Measurements from ENCODE around the gene SLC39A10.

SLC39A10 gene

GRCh38 chr2:195730912-195731311 is 73.9 kb downstream of the SLC39A10 start:
- Histone ChIP-seq H2AK5ac (ENCODE audit: low read depth, low read length) (no peak overlapping the region), H3K27ac (replicated peaks; ENCODE audit: low read length) (no peak overlapping the region), H3K4ac (ENCODE audit: low read length) (no peak overlapping the region), H3K79me1 (ENCODE audit: low read depth, low read length) (no peaks in the 10 kb centered on the region), H3K27me3 (ENCODE audit: control insufficient read depth in 3 of 3, insufficient read depth in 3 of 3, low read depth in 1 of 3, low read length in 3 of 3) (no peaks in the 10 kb centered on the region), H2BK5ac (ENCODE audit: low read length) (no peak overlapping the region), H3K36me3 (replicated peaks in 1 of 2; ENCODE audit: control insufficient read depth in 2 of 2, insufficient read depth in 2 of 2, low read length in 2 of 2) (peaks cover 10 to 72% of the 10 kb centered on the region in 2 donors), H2BK12ac (ENCODE audit: low read length) (no peak overlapping the region), H3K18ac (ENCODE audit: low read length) (no peak overlapping the region), H2AFZ (ENCODE audit: low read length) (no peak overlapping the region), H2BK15ac (ENCODE audit: low read length) (no peak overlapping the region), H2BK120ac (ENCODE audit: low read depth, low read length) (no peak overlapping the region), H3K4me3 (ENCODE audit: low read length in 2 of 2) (no peak overlapping the region), H3K23ac (ENCODE audit: low read depth, low read length, poor library complexity) (no peak overlapping the region), H3K4me2 (ENCODE audit: insufficient read depth, low read length, poor library complexity, severe bottlenecking) (no peak overlapping the region), H3K4me1 (ENCODE audit: control insufficient read depth in 2 of 2, insufficient read depth in 1 of 2, low read depth in 1 of 2, low read length in 2 of 2) (no peaks in the 10 kb centered on the region), H3K14ac (ENCODE audit: low read length) (no peak overlapping the region), H4K8ac (ENCODE audit: low read depth, low read length) (no peak overlapping the region), H4K91ac (ENCODE audit: low read depth, low read length, poor library complexity) (no peak overlapping the region), H3K9ac (ENCODE audit: low read depth, low read length, poor library complexity) (no peak overlapping the region), H3K9me3 (replicated peaks in 1 of 2; ENCODE audit: control insufficient read depth in 2 of 2, insufficient read depth in 1 of 2, low read depth in 1 of 2, low read length in 2 of 2) (no peaks in the 10 kb centered on the region)
- no CpG with 5 or more reads among the region's 3 CpGs for WGBS, 2 donors (ENCODE audit: extremely low coverage in 2 of 2, insufficient read length in 2 of 2, insufficient replicate concordance in 1 of 2)
- no peak for DNase-seq (ENCODE audit: low spot score)

DNA sequence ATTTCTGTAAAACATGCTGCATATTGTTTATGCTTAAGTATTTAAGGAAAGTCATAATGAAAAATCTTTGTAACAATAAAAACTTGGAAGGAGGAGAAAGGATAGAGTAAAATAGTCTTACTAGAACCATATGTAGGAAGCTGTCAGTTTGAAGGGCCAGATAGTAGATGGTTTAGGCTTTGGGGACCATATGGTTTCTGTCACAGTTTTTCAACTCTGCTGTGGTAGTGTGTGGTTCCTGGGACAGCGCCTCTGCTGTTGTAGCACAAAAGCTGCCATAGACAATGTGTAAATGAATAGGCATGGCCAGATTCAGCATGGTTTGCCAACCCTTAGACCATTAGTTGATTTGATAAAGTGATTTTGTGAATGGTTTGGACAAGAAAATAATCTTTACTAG is 75.5 kb downstream of the SLC39A10 start:
- H2BK120ac ChIP-seq (ENCODE audit: low read depth, low read length) = no peak overlapping the region
- H2AFZ ChIP-seq (ENCODE audit: low read length) = no peak overlapping the region
- no peak for DNase-seq (ENCODE audit: low spot score)
- no peak overlapping the region for H3K4me3 ChIP-seq (ENCODE audit: low read length in 2 of 2)
- H3K27ac ChIP-seq (replicated peaks; ENCODE audit: low read length) = no peak overlapping the region
- H3K4me2 ChIP-seq (ENCODE audit: insufficient read depth, low read length, poor library complexity, severe bottlenecking) = no peak overlapping the region
- H3K9me3 ChIP-seq (replicated peaks in 1 of 2; ENCODE audit: control insufficient read depth in 2 of 2, insufficient read depth in 1 of 2, low read depth in 1 of 2, low read length in 2 of 2) = no peaks in the 10 kb centered on the region
- H2BK15ac ChIP-seq (ENCODE audit: low read length) = no peak overlapping the region
- no CpG with 5 or more reads among the region's 1 CpG for WGBS, 2 donors (ENCODE audit: extremely low coverage in 2 of 2, insufficient read length in 2 of 2, insufficient replicate concordance in 1 of 2)
- no peak overlapping the region for H2BK12ac ChIP-seq (ENCODE audit: low read length)
- H3K14ac ChIP-seq (ENCODE audit: low read length) = no peak overlapping the region
- H3K4me1 ChIP-seq (ENCODE audit: control insufficient read depth in 2 of 2, insufficient read depth in 1 of 2, low read depth in 1 of 2, low read length in 2 of 2) = no peaks in the 10 kb centered on the region
- H3K27me3 ChIP-seq (ENCODE audit: control insufficient read depth in 3 of 3, insufficient read depth in 3 of 3, low read depth in 1 of 3, low read length in 3 of 3) = no peaks in the 10 kb centered on the region
- H3K79me1 ChIP-seq (ENCODE audit: low read depth, low read length) = no peaks in the 10 kb centered on the region
- no peak overlapping the region for H4K8ac ChIP-seq (ENCODE audit: low read depth, low read length)
- no peak overlapping the region for H3K23ac ChIP-seq (ENCODE audit: low read depth, low read length, poor library complexity)
- H3K9ac ChIP-seq (ENCODE audit: low read depth, low read length, poor library complexity) = no peak overlapping the region
- H3K36me3 ChIP-seq (replicated peaks in 1 of 2; ENCODE audit: control insufficient read depth in 2 of 2, insufficient read depth in 2 of 2, low read length in 2 of 2) = peaks cover 11 to 74% of the 10 kb centered on the region in 2 donors
- H2BK5ac ChIP-seq (ENCODE audit: low read length) = no peak overlapping the region
- no peak overlapping the region for H3K18ac ChIP-seq (ENCODE audit: low read length)
- H3K4ac ChIP-seq (ENCODE audit: low read length) = no peak overlapping the region
- H2AK5ac ChIP-seq (ENCODE audit: low read depth, low read length) = no peak overlapping the region
- no peak overlapping the region for H4K91ac ChIP-seq (ENCODE audit: low read depth, low read length, poor library complexity)

- no peak overlapping the region for H4K91ac ChIP-seq (ENCODE audit: low read depth, low read length, poor library complexity)
- no peak overlapping the region for H2BK12ac ChIP-seq (ENCODE audit: low read length)
- H3K14ac ChIP-seq (ENCODE audit: low read length) = no peak overlapping the region
- no peak overlapping the region for H3K23ac ChIP-seq (ENCODE audit: low read depth, low read length, poor library complexity)
- H3K27me3 ChIP-seq (ENCODE audit: control insufficient read depth in 3 of 3, insufficient read depth in 3 of 3, low read depth in 1 of 3, low read length in 3 of 3) = no peaks in the 10 kb centered on the region
- no peak for DNase-seq (ENCODE audit: low spot score)
- peaks cover 12 to 63% of the 10 kb centered on the region in 2 donors for H3K36me3 ChIP-seq (replicated peaks in 1 of 2; ENCODE audit: control insufficient read depth in 2 of 2, insufficient read depth in 2 of 2, low read length in 2 of 2)
- H3K79me1 ChIP-seq (ENCODE audit: low read depth, low read length) = no peaks in the 10 kb centered on the region
- H2BK120ac ChIP-seq (ENCODE audit: low read depth, low read length) = no peak overlapping the region
- H3K18ac ChIP-seq (ENCODE audit: low read length) = no peak overlapping the region
- H3K9me3 ChIP-seq (replicated peaks in 1 of 2; ENCODE audit: control insufficient read depth in 2 of 2, insufficient read depth in 1 of 2, low read depth in 1 of 2, low read length in 2 of 2) = no peaks in the 10 kb centered on the region
- H2BK5ac ChIP-seq (ENCODE audit: low read length) = no peak overlapping the region
- H3K27ac ChIP-seq (replicated peaks; ENCODE audit: low read length) = no peak overlapping the region
- H2BK15ac ChIP-seq (ENCODE audit: low read length) = no peak overlapping the region
- no peak overlapping the region for H3K4ac ChIP-seq (ENCODE audit: low read length)
- H3K4me3 ChIP-seq (ENCODE audit: low read length in 2 of 2) = no peak overlapping the region
- no peak overlapping the region for H2AFZ ChIP-seq (ENCODE audit: low read length)
- H4K8ac ChIP-seq (ENCODE audit: low read depth, low read length) = no peak overlapping the region
- H3K9ac ChIP-seq (ENCODE audit: low read depth, low read length, poor library complexity) = no peak overlapping the region
- no peak overlapping the region for H2AK5ac ChIP-seq (ENCODE audit: low read depth, low read length)
- H3K4me2 ChIP-seq (ENCODE audit: insufficient read depth, low read length, poor library complexity, severe bottlenecking) = no peak overlapping the region
- no peaks in the 10 kb centered on the region for H3K4me1 ChIP-seq (ENCODE audit: control insufficient read depth in 2 of 2, insufficient read depth in 1 of 2, low read depth in 1 of 2, low read length in 2 of 2)
Measured at GRCh38 chr2:195733831-195734230, 76.8 kb downstream of the SLC39A10 start.

GRCh38 chr2:195734395-195734794 is 77.4 kb downstream of the SLC39A10 start:
- H3K36me3 ChIP-seq (replicated peaks in 1 of 2; ENCODE audit: control insufficient read depth in 2 of 2, insufficient read depth in 2 of 2, low read length in 2 of 2) = peaks cover 10 to 59% of the 10 kb centered on the region in 2 donors
- WGBS, 2 donors (ENCODE audit: extremely low coverage in 2 of 2, insufficient read length in 2 of 2, insufficient replicate concordance in 1 of 2) = 100% methylated on average over 1 of the region's 6 CpGs
- H4K8ac ChIP-seq (ENCODE audit: low read depth, low read length) = no peak overlapping the region
- H2AK5ac ChIP-seq (ENCODE audit: low read depth, low read length) = no peak overlapping the region
- no peak overlapping the region for H2BK15ac ChIP-seq (ENCODE audit: low read length)
- H3K18ac ChIP-seq (ENCODE audit: low read length) = no peak overlapping the region
- no peak overlapping the region for H2AFZ ChIP-seq (ENCODE audit: low read length)
- DNase-seq (ENCODE audit: low spot score) = no peak
- H3K4me2 ChIP-seq (ENCODE audit: insufficient read depth, low read length, poor library complexity, severe bottlenecking) = no peak overlapping the region
- H3K9me3 ChIP-seq (replicated peaks in 1 of 2; ENCODE audit: control insufficient read depth in 2 of 2, insufficient read depth in 1 of 2, low read depth in 1 of 2, low read length in 2 of 2) = no peaks in the 10 kb centered on the region
- no peak overlapping the region for H4K91ac ChIP-seq (ENCODE audit: low read depth, low read length, poor library complexity)
- no peak overlapping the region for H3K27ac ChIP-seq (replicated peaks; ENCODE audit: low read length)
- no peaks in the 10 kb centered on the region for H3K79me1 ChIP-seq (ENCODE audit: low read depth, low read length)
- no peak overlapping the region for H3K4ac ChIP-seq (ENCODE audit: low read length)
- H3K4me1 ChIP-seq (ENCODE audit: control insufficient read depth in 2 of 2, insufficient read depth in 1 of 2, low read depth in 1 of 2, low read length in 2 of 2) = no peaks in the 10 kb centered on the region
- H3K14ac ChIP-seq (ENCODE audit: low read length) = no peak overlapping the region
- H2BK120ac ChIP-seq (ENCODE audit: low read depth, low read length) = no peak overlapping the region
- no peak overlapping the region for H2BK12ac ChIP-seq (ENCODE audit: low read length)
- no peak overlapping the region for H3K9ac ChIP-seq (ENCODE audit: low read depth, low read length, poor library complexity)
- no peaks in the 10 kb centered on the region for H3K27me3 ChIP-seq (ENCODE audit: control insufficient read depth in 3 of 3, insufficient read depth in 3 of 3, low read depth in 1 of 3, low read length in 3 of 3)
- H3K23ac ChIP-seq (ENCODE audit: low read depth, low read length, poor library complexity) = no peak overlapping the region
- H3K4me3 ChIP-seq (ENCODE audit: low read length in 2 of 2) = no peak overlapping the region
- no peak overlapping the region for H2BK5ac ChIP-seq (ENCODE audit: low read length)
